Superior temporal gyrus (tissue), 1 donor: ENCODE measurements around the gene SRRM1.
A peak's percentile ranks its signal among the peaks of the same experiment; 100 is the strongest.
"Not testable (repeated sequence)": the region's sequence is repeated elsewhere in the genome, so short reads cannot be mapped to it uniquely, and the experiment has no call there.

Experiments used
- DNase-seq: peaks from one replicate; pipeline ENCODE4 v3.0.0-alpha.2; 2016; ENCODE audit errors: extremely low spot score

The SRRM1 gene

DNA sequence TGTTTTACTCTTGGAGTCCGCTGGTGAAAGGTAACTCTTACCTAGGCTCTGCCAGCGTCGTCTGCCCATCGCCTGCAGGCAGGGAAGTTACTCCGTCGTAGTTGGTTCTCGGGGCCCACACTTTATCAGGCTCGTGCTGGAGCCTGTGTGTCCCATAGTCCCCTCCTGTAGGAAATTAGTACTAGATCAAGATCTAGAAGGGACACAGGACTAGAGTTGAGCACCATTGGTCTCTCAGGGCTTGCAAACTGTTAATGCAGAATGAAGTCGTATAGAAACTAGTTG is 940 bp downstream of the SRRM1 start:
- no peak for DNase-seq

DNA sequence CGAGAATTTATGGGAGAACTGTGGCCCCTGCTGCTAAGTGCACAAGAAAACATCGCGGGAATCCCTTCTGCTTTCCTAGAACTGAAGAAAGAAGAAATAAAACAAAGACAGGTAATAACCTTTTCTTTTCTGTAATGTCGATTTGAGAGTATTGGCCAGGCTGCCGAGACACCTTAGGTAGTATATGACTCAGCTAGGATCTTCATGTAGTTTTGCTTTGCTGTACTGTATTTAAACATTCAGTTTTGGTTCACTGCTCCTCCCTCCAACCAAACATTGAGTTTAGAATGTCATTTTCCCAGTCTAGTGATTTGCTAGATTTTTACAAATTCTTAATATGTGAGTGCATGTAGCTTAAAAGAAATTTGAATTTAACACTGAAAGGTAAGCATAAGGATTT is 5.8 kb downstream of the SRRM1 start:
- DNase-seq, result no peak

DNA sequence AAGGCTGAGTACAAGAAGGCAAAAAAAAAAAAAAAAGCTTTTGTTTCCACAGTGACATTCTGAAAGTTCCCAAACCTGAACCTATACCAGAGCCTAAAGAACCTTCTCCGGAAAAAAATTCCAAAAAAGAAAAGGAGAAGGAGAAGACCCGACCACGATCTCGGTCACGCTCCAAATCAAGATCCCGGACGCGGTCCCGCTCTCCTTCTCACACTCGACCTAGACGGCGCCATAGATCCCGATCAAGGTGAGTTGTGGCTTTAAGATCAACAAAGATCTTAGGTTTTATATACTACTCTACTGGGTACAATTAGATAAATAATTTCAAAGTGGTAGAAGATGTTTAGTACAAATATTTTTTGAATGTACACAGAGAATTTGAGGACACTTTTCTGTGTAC is 9.3 kb downstream of the SRRM1 start:
- DNase-seq, result no peak

DNA sequence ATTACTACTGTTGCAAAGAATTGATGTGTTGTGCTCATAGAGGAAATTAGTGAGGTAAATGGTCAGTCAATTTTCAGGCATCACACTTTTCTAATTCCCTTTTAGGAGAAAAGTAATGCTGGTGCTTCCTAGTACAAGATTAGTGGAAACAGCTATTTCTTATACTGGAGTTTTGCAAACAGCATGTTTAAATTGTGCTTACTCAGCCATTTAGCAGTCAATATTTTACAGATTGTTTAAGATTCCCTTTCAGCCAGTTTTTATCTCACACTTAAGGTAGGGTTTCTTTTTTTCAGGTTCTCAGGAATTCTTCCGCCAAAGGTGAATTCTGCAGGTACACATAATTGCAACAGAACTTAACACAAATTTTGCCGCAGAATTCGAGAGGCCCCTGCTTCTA is 10.9 kb downstream of the SRRM1 start:
- no peak for DNase-seq

DNA sequence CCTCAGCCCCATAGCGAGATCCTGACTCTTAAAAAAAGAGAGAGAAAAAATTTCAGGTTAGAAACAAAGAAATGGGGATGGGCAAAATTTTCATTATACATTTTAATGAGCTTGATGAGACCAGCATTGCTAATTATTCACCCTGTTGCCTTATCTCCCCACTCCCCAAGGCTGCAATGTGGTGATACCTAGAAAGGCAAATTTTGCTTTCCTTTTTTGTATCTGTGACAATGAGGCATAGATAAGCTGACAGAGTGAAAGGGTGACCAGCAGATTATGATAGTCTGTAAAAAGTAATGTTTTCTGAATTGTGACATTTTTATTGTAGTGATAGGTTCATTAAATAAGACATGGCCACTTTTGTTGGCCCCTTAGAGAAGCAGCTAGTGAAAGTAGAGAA is 12.9 kb downstream of the SRRM1 start:
- no peak for DNase-seq

DNA sequence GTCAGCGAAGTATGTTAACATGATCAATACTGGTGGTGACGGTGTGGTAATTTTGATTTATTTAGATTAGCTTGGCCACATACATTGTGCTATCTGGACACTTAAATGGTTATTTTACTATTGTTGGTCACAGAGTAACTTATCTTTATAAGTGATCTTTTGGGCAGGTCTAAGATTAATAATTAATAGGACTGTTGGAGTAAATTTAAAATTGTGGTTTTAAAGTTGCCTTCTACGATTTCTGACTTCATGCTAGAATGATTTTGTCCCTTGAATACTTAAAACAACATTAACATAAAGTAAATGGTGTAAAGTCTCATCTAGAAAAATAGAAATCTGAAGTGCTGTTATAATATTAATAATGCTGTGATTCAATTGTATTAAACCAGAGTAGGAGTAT is 14.7 kb downstream of the SRRM1 start:
- no peak for DNase-seq

DNA sequence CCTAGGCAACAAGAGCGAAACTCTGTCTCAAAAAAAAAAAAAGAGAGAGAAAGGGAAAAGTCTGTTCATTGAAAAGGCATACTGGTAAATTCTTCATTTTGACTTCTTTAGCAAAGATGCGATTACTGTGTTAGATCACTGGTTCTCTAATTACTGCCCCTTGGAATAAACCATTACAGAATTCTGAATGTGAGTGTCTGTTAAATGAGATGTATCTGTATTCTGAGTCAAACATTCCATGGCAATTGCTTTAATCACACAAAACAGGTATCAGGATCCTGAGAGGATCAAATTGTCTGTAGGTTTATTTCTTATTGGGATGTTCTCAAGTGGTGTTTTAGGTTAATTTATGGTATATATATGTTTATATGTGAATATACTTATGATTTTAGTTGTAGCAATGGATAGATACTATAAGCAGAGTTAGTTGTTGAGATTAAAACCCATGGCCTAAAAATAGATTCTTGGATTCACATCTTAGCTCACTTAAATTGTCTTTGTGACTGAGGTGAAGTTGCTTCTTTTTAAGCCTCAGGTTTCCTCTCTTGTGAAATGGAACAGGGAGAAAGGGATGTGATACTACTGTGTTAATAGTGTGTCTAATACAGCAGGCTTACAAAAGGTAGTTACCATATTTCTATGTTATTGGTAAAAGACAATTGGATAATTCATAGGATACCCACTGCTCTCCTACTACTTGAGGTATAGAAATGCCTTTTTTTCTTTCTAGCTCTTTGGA is 16.2 kb downstream of the SRRM1 start:
- DNase-seq, result no peak

DNA sequence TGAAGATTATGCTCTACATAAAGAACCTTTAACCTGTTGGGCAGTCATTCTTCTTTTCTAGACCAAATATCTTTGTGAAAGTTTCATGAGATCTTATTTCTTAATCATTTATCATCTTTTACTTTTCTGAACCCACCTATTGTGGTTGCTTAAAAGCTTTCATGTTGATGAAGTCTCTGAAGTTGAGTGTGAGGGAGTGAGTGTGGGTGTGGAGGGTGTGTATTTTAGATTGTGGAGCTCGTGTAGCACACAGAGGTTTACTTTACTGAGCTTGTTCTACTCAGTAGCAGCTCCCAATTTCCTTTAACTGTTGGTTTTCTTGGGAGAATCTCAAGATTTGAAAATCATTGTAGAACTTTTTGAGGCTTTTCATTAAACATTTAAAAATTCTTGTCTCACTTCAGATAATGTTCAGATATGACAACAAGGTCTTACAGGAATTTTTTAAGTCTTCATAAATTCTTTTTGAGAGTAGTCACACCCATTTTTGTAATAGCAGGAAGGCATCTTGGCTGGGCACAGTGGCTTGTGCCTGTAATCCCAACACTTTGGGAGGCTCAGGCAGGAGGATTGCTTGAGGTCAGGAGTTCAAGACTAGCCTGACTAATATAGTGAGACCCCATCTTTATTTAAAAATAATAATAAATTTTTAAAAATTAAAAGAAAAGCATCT is 17.0 kb downstream of the SRRM1 start:
- no peak for DNase-seq

DNA sequence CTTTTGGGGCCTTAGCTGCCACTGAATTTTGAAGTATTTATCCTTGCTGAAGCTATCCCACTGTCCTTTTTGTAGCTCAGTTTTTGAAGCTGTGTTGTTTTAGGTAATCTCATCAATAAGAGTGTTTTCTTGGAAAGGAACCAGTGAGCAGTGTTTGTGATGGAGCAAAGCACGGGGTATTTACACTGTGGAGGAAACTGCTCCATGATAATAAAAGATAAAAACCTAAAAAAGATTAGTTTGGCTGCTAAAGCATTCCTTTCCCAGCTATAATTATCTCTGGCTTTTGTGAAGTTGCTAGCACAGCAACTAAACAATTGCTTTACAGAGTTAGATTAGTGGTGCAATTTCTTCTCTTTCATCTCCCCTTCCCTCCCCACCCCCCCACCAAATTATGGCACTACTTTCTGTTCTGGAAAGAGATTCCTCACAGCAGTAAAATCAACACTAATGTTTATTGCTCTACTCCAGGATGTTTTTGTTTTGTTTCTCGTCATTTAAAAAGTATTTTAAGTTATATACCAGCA is 21.5 kb downstream of the SRRM1 start:
- no peak for DNase-seq

DNA sequence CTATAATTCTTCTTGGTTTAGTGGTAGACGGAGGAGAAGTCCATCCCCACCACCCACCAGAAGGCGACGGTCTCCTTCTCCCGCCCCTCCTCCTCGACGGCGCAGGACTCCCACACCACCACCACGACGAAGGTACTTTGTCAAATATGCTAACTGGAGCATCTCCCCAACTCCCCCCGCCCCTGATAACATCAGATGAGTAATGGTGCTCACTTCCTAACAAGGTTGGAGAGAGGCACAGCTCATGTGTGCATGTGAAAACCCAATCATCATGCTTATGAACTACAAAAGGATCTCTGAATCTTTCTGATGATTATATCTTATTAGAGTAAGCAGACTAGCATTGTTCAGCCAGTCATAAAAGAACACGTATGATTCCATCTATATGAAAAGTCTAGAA is 23.7 kb downstream of the SRRM1 start:
- DNase-seq, result no peak

DNA sequence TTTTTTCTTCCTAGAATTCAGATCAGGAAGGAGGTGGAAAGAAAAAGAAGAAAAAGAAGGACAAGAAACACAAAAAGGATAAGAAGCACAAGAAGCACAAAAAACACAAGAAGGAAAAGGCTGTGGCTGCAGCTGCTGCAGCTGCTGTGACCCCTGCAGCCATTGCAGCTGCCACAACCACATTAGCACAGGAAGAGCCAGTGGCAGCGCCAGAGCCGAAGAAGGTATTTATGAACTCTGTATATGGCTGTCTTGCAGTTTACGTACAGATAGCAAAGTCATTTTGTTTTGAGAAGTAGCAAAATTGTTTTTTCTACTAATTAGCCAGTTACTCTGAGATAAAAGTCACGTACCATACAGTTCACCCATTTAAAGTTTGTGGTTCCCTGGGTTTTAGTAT is 28.3 kb downstream of the SRRM1 start:
- not testable (repeated sequence) for DNase-seq

DNA sequence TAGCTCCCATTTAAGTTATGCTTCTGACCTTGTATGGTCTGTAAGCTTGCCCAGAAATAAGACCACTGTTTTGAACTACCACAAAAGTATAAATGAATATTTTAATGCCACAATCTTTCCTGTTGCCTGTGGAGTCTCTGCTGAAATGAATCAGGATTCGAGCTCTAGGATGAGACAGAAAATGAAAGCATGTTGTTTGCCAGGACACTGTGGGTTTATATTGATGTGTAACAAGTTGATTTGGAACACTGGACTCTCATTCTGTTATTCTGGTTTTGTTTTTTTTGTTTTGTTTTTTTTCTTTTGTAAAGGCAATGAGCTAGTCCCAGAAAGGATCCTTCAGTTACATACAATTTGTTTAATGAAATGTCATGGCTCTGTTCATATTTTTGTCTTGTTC is 29.6 kb downstream of the SRRM1 start:
- DNase-seq, result not testable (repeated sequence)

DNA sequence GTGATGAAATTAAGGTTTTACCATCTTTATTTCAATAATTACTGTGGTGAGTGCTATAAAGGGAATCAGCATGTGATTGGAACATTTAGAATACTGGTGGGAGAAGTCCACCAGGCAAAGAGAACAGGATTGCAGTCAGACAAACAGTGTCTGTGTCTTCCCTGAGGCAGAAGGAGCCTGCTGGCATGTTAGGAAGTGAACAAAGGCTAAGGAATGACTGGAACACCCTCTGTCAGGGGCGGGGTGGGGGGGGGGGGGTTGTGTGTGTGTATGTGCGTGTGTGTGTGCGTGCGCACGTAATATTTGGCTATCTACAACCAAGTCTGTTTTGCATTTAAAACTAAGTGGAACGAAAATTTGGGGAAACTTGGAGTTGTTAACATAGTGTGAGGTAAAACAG is 30.2 kb downstream of the SRRM1 start:
- DNase-seq, result no peak

DNA sequence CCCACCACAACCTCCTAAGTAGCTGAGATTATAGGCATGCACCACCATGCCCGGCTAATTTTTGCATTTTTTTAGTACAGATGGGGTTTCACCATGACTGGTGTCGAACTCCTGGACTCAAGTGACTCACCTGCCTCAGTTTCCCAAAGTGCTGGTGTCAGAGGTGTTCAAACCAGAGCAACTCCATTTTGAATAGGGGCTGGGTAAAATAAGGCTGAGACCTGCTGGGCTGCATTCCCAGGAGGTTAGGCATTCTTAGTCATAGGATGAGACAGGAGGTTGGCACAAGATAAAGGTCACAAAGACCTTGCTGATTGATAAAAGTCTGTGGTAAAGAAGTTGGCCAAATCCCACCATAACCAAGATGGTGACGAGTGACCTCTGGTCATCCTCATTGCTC is 35.3 kb downstream of the SRRM1 start:
- not testable (repeated sequence) for DNase-seq

DNA sequence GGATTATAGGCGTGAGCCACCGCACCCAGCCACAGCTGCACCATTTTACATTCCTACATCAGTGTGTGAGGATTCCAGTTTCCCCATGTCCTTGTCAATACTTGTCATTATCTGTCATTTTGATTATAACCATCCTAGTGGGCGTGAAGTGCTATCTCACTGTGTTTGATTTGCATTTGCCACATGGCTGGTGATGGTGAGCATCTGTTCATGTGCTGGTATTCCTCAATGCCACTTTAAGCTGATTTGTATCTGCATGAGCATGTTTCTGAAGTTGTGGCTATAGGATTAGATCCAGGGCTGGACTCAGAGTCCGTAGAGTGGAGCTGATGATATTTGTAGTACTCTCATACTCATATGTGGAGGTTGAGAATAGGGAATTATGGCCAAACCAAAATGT is 36.6 kb downstream of the SRRM1 start:
- no peak for DNase-seq

DNA sequence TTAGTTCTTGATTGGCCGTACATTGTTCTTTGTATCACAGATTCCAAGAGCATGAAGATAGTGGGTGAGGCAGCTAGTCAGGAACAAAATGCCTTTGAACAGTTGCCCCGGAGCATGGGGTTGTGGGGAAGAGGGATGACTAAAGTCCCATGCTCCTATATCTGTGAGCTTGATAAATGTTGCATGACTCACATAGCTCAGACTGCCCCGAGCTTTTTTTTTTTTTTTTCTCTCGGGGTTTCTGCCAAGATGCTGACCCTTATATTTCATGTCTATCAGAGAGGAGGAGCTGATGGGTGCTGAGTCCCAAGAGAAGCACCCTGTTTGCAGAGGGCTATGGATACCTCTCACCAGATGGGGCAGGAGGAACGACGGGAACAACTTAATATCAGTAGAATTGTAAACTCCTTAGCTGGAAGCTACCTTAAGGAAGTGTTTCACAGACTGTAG is 40.6 kb downstream of the SRRM1 start:
- no peak for DNase-seq

DNA sequence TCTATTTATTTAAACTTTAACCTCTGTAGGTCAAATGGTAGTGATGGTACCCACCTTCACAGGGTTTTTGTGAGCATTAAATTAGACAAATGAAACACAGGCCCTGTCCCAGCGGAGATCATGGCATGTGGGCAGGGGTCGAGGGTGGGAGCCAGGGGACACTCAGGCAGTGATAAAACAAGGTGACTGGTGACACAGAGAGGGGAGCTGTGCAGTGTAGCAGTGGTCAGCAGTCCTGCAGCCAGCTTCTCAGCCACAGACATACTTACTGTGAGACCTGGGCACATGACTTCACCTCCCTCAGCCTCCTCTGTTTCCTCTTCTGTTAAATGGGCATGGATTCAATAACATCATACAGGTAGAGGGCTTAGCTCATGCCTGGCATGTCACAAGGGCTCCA is 44.9 kb downstream of the SRRM1 start:
- no peak for DNase-seq

DNA sequence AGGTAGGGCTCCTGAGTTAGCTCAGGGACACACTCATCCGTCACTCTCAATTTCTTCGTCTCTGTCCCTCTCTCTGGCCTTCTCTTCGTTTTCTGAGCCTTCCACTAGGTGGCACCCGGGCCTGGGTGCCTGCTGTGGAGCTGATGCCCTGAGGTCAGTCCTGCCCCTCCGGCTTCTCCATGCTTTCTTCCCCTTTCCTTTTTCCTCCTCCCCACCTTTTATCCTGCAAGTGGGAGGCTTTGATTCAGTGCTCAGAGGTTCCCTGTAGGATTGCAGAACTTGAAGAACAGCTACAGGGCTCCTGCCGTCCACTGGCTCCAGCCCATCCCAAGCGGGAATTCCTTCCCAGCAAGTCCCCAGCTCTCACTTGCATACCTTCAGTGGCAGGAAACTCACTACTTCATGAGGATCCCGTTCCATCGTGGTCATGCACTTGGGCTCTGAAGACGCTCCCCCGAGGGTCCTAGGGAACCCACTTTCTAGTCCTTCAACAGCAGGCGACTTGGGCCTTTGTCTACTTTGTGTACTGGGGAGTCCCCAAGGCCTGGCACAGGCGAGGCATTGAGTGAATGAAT is 45.6 kb downstream of the SRRM1 start:
- peak; percentile 91 for DNase-seq

DNA sequence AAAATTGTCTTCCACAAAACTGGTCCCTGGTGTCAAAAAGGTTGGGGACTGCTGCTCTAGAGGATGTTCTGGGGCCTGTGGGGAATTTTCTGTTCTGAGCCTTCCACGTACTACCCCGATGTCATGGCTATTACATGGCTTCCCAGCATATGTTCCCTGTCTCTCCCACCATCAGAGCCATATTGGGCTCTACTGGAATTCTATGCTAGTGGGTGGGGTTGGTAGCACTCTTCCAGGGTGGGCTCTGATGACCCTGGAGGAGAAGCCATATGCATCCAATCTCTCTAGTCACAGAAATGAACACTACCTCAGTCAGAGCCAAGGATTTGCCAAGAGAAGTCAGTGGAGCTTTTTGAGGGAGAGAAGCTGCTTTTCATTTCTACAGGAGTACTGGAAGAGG is 47.9 kb downstream of the SRRM1 start:
- DNase-seq, result no peak

DNA sequence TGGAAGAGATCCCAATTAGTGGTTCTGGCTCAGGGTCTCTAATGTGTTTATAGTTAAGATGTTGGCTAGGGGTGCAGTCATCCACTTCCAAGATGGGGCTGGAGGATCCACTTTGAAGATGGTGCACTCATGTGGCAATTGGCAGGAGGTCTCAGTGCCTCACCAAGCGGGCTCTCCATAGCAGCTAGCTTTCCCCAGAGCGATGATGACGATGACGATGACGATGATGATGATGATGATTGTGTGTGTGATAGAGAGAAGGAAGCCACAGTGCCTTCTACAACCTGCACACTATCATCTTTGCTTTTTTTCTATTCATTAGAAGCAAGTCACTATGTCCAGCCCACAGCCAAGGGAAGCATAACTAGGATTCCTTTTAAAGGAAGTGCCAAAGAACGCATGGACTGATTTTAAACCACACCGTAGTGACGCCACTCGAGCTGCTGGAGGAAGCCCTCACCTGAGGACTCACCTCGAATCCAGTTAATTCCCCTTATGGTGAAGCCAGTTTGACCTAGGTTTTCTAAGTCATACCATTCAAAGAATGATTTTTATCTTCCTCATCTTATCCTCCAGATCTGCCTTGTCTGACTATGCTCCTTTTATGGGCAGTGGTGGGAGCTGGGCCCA is 49.4 kb downstream of the SRRM1 start:
- DNase-seq, result no peak

DNA sequence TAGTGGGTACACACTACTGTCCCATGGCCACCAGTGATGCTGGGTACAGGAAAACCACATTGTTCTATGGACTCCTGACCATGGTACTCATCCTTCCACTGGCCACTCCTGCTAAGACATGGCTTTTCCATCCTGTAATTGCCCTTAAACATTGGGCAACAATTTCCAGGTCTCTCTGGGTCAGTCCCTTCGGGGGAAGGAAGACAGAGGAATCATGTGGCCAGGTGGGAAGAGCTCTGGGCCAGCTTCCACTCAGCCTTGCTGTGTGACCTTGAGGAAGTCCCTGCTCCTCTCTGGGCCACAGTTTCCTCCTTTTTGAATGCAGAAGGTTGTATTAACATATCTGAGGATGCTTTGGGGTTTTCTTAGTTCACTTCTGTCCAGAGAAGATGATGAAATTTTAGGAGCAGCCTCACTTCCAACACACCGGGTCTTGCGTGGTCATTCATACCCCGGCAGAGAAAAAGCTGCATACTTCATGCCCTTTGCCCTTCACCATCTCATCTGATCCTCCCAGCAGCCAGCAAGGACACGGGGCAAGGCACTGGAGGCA is 50.8 kb downstream of the SRRM1 start:
- no peak for DNase-seq

DNA sequence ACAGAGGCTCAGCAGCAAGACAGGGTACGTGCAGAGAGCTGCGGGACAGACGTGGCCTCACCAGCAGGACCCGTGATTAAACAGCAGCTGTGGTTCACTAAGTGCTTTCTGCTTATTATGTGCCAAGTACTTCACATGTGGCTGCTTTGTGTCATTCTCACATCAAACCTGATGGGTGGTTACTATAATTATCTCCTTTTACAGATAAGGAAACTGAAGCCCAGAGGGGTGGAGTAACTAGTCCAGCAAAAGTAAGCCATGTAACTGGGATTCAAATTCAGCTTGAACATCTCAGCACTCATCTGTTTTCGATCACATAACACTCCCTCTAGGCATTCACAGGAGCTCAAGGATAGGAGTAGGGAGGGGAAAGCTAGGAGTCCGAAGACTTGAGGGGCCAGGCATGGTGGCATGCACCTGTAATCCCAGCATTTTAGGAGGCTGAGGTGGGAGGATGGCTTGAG is 51.3 kb downstream of the SRRM1 start:
- DNase-seq, result no peak
